Body of pancreas (tissue), 4 donors: Measurements from ENCODE around the gene TATDN2. TPM values are rescaled to one million over a fixed set of nuclear protein-coding genes. Genes with fewer than 3 reads are reported as not detected.
A peak's percentile ranks its signal among the peaks of the same experiment; 100 is the strongest.

Experiments
- ATAC-seq: fragments of 150-250 bp; one replicate; pipeline ENCODE4 v1.9.1; 2016
- DNase-seq, 4 donors: peaks; one replicate each; pipeline ENCODE4 v3.0.0-alpha.2; 2019
- H3K27ac ChIP-seq, 4 donors: fragments of 200-600 bp; sonication (generic); 1 replicate in 3 of 4; 2 replicates in 1 of 4; pipeline versions ENCODE4 v1.5.1 to v1.6.1; 2016 to 2019; ENCODE audit warnings: mild to moderate bottlenecking in 1 of 4, mixed read lengths in 1 of 4, moderate library complexity in 1 of 4
- H3K27me3 ChIP-seq, 2 donors: fragments of 200-600 bp; sonication (generic); one replicate each; pipeline ENCODE4 v1.6.0; 2016; ENCODE audit warnings: mild to moderate bottlenecking in 1 of 2
- H3K36me3 ChIP-seq, 2 donors: fragments of 200-600 bp; sonication (generic); replicated peaks in 1 of 2; 2 replicates each; pipeline ENCODE4 v1.5.1; 2016; ENCODE audit warnings: low read depth in 2 of 2; ENCODE audit not compliant: insufficient read depth in 1 of 2
- H3K4me1 ChIP-seq: fragments of 200-600 bp; sonication (generic); one replicate; pipeline ENCODE4 v1.6.0; 2016
- H3K4me3 ChIP-seq, 2 donors: fragments of 200-600 bp; sonication (generic); 1 replicate in 1 of 2; 2 replicates in 1 of 2; pipeline ENCODE4 v1.5.1; 2016 to 2019
- H3K9me3 ChIP-seq, 3 donors: fragments of 200-600 bp; sonication (generic); 1 replicate in 2 of 3; 2 replicates in 1 of 3; pipeline ENCODE4 v1.5.1; 2016
- CTCF ChIP-seq, 7 experiments: fragments of 450-650 bp in 4 of 7; fragments of 200-600 bp in 3 of 7; sonication (generic) in 3 of 7; IDR thresholded peaks; one replicate each; pipeline ENCODE4 v1.5.1; 2016 to 2019; ENCODE audit warnings: antibody characterized with exemption in 7 of 7
- POLR2A ChIP-seq, 3 donors: fragments of 450-650 bp; IDR thresholded peaks; one replicate each; pipeline ENCODE4 v1.6.1; 2016; ENCODE audit warnings: antibody characterized with exemption in 3 of 3, mild to moderate bottlenecking in 2 of 3
- WGBS, 2 donors: methylation state at CpG; one replicate each; pipeline ENCODE4 v1.1.5; 2017; 5-methylcytosine and 5-hydroxymethylcytosine counted together
- intact Hi-C: fragments of 100-400 bp; cut with DNase I; formaldehyde crosslinking; loops from one replicate; pipeline ENCODE4 v1.15.1; 2023
- total RNA-seq, 2 donors: library from RNA; depleted of rRNA; stranded (reverse); fragments of >200 nt; gene quantifications; one replicate each; pipeline ENCODE4 v1.1.0, GENCODE V29; 2016

Gene TATDN2
- total RNA-seq: 10 to 100 TPM; 15.3 to 19.8 TPM

GRCh38 chr3:10248184-10248983, at the start of gene TATDN2:
TATDN2 (plus strand) TSS chr3:10248459; CDS start chr3:10249201, 742 bp downstream.
- peaks cover 28% of the 10 kb centered on the region for H3K4me1 ChIP-seq
- 0% methylated on average over 67 of the region's 80 CpGs; no CpG with 5 or more reads in 1 of the 2 donors for WGBS, 2 donors
- no peaks in the 10 kb centered on the region for H3K9me3 ChIP-seq
- no peaks in the 10 kb centered on the region for H3K36me3 ChIP-seq
- peak; percentile 96 to 97 (median 97) for DNase-seq
- TF ChIP-seq POLR2A (IDR thresholded peaks at IDR 0.05): peak; percentile 56 to 85 (median 75)
- no peak for TF ChIP-seq CTCF (IDR thresholded peaks at IDR 0.05)
- intact Hi-C loops: no loop called here
- H3K27me3 ChIP-seq: no peaks in the 10 kb centered on the region
- H3K4me3 ChIP-seq: peak within 1 kb of the TSS; percentile 45 to 65
- ATAC-seq: peak; percentile 99
- peak within 1 kb of the TSS; percentile 75 to 91 (median 85) for H3K27ac ChIP-seq

- Histone ChIP-seq H3K27ac (peak overlapping the region in 2 of 4 donors; percentile 19 to 36), H3K36me3 (no peaks in the 10 kb centered on the region), H3K4me3 (no peak overlapping the region), H3K27me3 (no peaks in the 10 kb centered on the region), H3K9me3 (no peaks in the 10 kb centered on the region), H3K4me1 (peaks cover 22% of the 10 kb centered on the region)
- intact Hi-C loops: no loop called here
- ATAC-seq (peak; percentile 48), DNase-seq (peak in 2 of 4 donors; percentile 34 to 41)
- 69 to 74% methylated on average over 9 to 12 of the region's 12 CpGs for WGBS, 2 donors
- TF ChIP-seq POLR2A (IDR thresholded peaks at IDR 0.05) (no peak), CTCF (IDR thresholded peaks at IDR 0.05) (no peak)
Measured at GRCh38 chr3:10198761-10199649, 49.3 kb upstream of the TATDN2 start.

DNA sequence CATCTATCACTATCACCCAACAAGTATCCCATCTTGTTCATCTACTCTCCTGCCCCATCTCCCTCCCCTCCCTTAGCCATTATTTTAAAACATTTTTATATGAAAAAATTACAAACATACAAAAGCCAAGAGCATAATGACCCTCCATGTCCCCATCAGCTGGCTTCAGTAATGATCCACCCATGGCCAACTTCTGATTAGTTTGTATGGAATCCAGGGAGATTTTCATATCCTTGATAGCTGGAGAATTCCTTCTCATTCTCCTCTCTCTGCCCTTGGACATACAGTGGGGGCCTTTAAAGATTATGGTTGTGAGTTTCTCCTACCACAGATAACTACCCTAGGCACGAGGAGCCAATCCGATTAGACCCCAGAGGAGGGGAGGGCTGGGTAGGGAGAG, 43.3 kb upstream of the TATDN2 start:
- Histone ChIP-seq H3K4me1 (peaks cover 18% of the 10 kb centered on the region), H3K9me3 (no peaks in the 10 kb centered on the region), H3K4me3 (no peak overlapping the region), H3K27me3 (no peaks in the 10 kb centered on the region), H3K36me3 (no peaks in the 10 kb centered on the region), H3K27ac (peak overlapping the region in 2 of 4 donors; percentile 3 to 53)
- intact Hi-C loops: no loop called here
- 88 to 95% methylated on average over 2 of the region's 2 CpGs for WGBS, 2 donors
- TF ChIP-seq CTCF (IDR thresholded peaks at IDR 0.05): no peak
- TF ChIP-seq POLR2A (IDR thresholded peaks at IDR 0.05): no peak
- ATAC-seq (no peak), DNase-seq (no peak)

GRCh38 chr3:10205451-10206165, 42.7 kb upstream of the TATDN2 start:
- WGBS, 2 donors: 79% methylated on average over 5 to 6 of the region's 7 CpGs
- Histone ChIP-seq H3K4me3 (no peak overlapping the region), H3K4me1 (peaks cover 18% of the 10 kb centered on the region), H3K36me3 (no peaks in the 10 kb centered on the region), H3K27ac (peak overlapping the region in 2 of 4 donors; percentile 3 to 53), H3K9me3 (no peaks in the 10 kb centered on the region), H3K27me3 (no peaks in the 10 kb centered on the region)
- peak in 1 of 4 donors; percentile 76 for DNase-seq
- no peak for ATAC-seq
- TF ChIP-seq CTCF (IDR thresholded peaks at IDR 0.05) (no peak), POLR2A (IDR thresholded peaks at IDR 0.05) (no peak)
- intact Hi-C loops: no loop called here
